SW 1271 (cell line): ENCODE measurements around the gene CGRRF1.

Experiments
- DNase-seq, 2 experiments: peaks; one replicate each; lab custom pipeline; 2025; lab: John Stamatoyannopoulos, UW

CGRRF1 gene, protein sequence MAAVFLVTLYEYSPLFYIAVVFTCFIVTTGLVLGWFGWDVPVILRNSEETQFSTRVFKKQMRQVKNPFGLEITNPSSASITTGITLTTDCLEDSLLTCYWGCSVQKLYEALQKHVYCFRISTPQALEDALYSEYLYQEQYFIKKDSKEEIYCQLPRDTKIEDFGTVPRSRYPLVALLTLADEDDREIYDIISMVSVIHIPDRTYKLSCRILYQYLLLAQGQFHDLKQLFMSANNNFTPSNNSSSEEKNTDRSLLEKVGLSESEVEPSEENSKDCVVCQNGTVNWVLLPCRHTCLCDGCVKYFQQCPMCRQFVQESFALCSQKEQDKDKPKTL

DNA sequence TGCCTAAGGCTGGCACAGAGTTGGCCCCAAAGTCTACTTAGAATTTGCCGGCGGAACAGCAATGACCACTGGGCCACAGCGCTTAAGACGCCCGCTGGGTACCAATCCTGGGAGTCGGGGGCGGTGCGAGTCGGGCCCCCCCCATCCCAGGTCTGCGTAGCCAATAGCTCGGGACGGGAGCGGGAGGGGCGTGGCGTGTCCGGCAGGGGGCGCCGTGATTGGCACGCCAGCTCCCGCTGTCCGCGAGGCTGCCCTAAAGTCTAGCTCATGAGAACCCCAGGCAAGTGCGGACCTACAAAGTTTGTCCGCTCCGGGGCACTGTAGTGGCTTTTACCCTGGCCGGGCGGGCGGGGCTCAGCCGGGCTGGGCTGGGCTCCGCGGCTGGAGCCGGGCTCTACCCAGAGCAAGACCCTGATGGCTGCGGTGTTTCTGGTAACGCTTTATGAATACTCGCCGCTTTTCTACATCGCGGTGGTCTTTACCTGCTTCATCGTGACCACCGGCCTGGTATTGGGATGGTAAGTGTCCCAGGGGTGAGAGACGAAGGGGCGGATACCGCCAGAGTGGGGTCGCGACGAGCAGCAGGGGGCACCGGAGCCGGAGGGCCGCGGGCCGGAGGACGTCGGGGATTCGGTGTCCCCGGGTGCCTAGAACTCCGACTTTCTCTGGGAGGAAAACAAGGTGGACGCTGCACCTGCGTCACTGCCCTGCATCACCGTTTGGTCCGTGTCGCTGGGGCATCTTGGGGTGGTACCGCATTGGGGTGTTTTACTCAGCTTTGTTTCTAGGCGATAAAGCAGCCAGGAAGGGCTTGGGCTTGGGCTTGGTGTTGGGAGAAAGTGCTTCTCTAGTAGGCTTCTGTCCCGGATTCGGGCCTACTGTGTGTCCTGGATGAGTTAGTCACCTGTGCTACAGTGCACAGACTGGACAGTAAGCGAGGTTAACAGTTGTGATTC is at the start of gene CGRRF1:
Gene CGRRF1, plus strand, starts transcription at position 361 of the 956 bp plus-strand sequence. Its CDS starts 54 bp downstream, at position 415.
- peak; percentile 93 to 96 for DNase-seq

DNA sequence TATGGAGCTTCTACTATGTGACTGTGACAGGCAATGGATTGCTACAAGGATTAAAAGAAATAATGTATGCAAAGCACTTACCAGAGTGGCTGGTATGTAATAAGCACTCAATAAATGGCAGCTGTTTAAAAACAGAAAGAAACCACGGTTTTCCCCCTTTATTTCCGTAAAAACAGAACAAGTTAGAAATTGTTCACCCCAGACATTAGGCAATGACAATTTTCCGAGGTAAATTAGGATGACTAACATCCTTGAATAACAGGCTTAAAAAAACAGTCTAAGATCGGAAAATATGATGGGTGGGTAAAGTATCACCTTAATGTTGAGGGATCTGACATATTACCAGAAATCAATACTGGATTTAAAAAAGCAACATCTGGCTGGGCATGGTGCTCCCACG is 47.7 kb upstream of the CGRRF1 start:
- DNase-seq, result no peak

DNA sequence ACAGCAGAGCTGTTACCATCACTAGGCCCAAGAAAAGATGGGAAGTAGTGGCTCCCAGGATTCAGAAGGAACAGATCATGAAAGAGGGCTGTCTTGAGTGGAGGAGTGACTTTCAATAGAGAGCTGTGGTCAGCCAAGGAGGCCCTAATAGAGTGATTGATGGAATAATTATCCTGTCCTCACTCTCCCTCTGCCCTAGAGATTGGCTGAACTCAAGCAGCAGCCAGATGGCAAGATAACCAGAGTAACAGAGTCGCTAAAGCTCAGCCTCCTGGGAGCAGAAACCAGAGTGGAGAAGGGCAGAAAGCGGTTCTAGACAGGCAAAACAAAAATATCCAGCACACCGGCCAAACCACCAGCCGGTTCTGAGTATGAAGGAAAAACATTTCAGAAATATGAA is 44.1 kb upstream of the CGRRF1 start:
- no peak for DNase-seq

DNA sequence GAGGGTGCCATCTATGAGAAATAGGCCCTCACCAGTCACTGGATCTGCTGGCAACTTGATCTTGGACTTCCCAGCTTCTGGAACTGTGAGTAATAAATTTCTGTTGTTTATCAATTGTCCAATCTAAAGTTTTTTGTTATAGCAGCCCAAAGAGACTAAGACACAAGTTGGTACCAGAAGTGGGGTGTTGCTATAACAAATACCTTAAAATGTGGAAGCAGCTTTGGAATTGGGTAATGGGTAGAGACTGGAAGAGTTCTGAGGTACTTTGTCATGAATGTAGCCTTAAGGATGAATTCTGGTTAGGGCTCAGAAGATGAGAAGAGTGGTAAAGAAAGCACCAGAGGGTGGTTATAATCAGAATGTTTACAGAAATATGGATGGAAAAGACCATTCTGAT is 42.4 kb upstream of the CGRRF1 start:
- DNase-seq, result no peak

DNA sequence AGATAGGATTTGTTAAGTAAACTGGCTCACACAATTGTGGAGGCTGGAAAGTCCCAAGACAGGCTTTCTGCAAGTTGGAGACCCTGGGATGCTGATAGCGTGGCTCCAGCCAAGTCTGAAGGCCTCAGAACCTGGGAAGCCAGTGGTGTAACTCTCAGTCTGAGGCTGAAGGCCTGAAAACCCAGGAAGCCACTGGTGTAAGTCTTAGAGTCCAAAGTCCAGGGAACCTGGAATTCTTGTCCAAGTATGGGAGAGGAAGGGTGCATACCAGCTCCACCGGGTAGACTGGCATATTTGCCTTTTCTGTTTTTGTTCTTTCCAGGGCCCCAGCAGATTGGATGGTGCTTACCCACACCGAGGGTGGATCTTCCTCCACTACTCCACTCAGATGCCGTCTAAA is 39.0 kb upstream of the CGRRF1 start:
- DNase-seq, result no peak

DNA sequence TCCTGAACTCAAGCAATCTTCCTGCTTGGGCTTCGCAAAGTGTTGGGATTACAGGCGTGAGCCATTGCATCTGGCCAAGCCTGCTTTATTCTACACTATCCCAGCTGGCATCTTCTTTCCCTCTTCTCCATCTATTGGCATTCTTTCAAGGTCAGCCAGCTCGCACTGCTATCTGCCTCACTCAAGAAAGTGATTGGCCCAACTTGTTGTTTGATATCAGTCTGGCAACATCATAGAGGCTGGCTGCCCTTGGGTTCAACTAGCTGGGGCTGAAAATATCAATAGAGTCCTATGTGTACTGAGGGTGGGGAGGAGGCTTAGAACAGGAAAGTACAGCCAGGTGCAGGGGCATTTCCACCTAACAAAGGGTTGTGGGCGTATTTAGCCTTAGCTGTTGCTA is 38.1 kb upstream of the CGRRF1 start:
- DNase-seq, result no peak

DNA sequence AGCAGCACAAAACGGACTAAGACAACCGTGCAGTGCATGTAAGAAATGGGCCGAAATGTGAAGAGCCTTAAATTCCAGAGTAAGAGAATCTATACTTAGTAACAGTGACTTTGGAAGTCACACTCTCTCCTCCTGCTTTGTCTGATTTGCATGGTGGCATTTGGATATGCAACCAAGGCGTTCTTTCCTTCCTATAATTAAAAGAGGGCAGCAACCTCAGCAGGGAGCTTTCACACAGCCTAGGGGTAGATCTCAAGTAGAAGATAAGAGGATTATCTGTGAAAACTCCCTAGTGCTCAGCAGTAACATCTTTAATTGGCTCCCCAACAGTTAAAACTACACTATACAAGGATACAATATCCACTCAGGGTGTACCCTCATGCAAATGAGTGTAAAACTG is 37.4 kb upstream of the CGRRF1 start:
- DNase-seq, result no peak

DNA sequence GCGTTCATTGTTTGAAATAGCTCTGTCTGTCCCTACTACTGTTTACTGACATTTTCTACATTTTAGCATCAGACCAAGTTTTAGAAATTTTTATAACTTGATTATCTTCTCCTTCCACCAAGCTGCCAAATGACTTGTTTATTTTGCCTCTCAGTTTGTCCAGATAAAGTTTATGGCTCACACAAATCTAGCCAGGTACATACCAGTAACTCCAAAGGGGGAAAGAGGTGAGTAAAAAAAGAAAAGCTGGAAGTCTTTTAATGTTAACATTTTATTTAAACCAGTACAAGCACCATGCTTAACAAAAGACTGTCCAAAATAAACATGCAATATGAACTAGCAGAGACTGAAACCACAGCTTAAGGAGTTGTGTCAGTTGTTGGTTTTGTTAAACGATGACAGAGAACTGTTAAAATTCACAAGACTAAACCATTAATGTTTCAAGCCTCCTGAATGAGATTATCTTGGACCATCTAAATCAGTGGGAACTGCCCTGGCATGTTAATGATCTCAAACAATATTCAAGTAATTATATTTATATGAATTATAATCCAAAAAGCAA is 35.4 kb upstream of the CGRRF1 start:
- no peak for DNase-seq

DNA sequence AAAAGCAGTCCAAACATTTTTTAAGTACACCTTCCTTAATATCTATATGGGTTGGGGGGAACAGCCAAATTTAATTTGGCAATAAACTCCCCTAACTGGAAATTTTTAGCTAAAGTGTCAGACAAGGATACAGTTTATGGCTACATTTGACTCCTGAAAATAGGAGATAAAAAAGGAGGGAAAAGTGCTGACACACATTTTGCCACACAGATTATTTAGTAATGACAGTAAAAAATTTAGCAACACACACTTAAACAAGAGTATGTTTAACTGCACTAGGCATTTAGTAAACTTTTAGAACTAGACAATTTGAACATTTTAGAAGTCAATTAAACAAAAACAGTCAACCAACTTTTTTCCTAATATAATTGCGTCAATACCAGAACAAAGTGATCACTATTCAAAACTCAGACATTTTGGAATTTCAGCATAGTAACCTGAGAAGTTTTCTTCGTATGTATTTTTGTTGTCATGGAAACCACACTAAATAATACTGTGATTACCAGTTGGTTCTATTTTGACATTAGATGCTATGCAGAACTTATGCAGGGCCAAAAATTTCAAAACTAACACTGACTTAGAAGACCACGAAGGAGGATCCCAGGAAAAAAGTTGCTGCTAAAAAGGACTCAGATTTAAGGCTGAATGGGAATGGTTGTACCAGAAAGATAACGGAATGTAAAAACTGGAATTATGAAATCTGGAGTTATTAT is 34.4 kb upstream of the CGRRF1 start:
- peak in 1 of 2 experiments; percentile 24 for DNase-seq

DNA sequence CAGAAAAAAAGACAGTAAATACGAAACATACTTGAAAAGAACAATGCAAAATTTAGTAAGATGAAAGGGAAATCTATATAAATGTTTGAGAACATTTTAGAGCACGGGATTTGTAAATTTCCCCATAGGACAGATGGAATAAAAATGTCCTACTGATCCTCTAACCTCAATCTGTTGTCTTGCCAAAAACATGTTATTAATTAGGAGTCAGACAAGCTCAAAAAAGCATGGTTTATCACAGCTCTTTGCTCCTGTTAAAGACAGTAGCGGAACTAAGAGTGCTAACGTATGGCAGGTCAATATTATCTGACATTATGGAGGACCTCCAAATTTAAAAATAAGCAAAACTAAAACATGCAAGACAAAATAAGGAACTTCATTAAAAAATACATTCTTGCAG is 33.8 kb upstream of the CGRRF1 start:
- DNase-seq, result no peak

DNA sequence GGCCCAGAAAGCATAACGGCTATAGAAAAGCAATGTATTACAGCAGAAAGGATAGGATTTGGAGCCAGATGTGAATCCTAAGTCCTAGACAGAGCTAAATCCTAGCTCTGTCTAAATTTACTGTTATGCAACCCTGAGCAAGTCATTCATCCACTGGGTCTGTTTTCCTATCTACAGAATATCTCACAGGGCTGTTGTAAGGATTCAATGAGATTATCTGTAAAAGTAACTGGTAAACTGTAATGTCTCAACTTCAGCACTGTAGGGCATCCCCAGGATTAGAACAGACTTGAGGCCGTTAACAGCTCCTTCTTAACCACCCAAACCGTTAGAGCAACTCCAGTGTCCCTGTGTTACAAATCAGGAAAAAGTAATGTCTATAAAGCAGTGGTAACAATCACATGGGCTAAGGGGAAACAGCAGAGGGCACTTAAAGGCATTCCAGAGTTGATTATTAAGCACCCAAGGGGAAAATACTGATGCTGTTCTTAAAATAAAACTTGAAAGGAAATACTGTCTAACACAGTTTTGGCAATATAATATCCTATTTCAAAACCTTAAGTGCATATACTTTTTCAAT is 31.0 kb upstream of the CGRRF1 start:
- no peak for DNase-seq

DNA sequence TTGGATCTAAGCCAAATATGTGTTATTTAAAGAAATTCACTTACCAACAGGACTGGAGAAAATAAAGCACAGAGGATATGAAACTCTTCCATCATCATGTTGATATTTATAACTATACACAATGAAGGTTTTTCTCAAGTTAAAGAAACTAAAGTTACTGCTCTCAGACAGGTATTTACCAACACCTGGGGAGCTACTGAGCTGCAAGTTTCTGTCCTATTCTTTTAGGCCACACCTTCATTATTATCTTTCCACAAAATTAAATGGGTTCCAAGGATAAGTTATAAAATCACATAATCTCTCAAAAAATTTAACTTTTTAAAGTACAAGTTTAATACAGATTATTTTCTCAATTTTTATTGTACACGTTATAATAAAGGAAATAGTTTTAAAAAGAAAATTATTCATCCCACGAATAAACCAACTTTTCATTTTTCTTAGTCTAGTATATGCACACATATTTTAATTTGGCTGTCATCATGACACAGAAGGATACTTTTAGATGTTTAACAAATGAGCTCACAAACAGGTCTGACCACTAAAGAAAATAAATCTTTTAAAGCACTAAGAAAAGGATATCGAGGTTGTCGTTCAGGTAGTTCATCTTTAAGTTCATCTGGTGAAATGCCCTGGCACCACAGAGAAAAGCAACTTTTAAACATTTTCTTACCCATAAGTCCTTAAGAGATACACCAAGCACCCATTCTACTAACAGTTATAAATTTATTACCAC is 28.7 kb upstream of the CGRRF1 start:
- DNase-seq, result no peak

DNA sequence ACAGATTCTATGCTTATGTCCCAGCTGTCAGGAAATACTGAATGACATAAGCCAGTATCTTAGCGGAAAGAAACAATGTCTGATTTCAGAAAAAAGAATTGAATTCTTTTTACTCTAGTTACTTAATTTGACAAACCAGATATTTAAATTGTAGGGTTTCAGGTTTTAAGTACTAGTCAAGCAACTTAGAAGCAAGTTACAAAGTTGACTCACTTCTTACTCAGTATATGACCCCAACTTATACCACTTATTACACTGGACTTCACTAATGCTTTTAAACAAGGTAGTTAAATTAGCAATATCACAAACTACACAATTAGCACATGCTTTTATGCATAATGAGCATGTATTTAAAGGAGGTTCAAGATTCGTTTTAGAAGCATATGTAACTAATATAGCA is 28.0 kb upstream of the CGRRF1 start:
- no peak for DNase-seq

DNA sequence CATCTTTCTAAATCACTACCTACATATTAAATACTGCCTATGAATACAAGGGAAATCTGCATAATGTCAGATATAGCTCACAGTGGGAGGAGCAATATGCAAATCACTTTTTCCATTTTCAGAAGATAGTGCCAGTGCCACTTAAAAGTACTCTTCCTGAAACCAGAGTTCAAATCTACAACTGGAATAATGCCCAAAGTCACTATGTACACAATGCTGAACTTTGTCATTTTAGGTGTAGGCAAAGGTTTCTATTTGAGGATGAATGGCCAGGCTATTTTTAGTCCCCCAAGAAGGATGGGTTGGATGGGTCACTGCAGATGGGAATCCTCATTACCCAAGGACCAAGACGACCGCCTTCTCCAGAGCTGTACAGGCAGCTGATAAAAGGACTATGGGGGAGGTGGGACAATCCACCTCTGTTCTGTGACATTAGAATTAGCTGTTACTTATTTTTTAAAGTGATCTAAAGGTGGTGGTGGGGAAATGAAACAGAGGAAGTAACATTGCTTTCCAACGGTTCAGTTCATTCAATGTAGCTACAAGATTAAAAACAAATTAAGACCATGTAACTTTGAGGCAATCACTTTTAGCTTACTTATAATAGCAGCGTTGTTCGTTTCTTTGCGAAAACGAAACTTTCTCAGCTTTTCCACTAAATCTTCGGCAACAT is 26.5 kb upstream of the CGRRF1 start:
- DNase-seq, result no peak

DNA sequence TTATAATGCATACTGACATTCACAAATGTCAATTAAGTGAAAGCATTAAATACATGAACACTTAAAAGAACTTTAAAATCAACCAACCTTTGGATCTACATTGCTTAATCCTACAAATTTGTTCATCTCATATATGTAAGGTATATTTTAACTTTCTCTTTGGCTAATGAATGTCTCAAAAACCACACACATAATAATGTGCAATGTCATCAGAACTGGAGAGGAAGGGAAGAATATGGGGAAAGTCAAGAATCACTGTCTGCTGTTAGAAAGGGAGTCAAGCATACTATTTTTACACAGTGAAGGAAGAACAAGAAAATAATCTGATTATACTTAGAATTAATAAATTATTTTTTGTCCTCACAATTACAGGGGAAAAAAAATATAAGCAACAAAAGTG is 25.9 kb upstream of the CGRRF1 start:
- DNase-seq, result no peak

DNA sequence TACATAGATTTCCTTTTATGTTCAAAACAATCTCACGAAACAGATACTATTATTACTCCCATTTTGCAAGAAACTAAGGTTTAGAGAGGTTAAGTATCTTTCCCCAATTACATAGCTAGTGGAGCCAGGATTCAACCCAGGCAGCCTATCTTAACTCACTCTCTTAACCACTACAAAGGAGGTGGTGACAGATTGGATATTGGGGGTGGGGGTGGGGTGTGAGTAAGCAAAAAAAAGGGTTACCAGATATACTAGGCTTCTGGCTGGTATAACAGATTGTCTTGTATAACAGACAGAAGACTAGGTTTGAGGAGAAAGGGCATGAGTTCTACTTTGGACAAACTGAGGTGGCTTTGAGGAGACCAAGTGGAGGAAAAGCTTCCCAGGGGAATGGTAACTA is 23.0 kb upstream of the CGRRF1 start:
- DNase-seq, result no peak

DNA sequence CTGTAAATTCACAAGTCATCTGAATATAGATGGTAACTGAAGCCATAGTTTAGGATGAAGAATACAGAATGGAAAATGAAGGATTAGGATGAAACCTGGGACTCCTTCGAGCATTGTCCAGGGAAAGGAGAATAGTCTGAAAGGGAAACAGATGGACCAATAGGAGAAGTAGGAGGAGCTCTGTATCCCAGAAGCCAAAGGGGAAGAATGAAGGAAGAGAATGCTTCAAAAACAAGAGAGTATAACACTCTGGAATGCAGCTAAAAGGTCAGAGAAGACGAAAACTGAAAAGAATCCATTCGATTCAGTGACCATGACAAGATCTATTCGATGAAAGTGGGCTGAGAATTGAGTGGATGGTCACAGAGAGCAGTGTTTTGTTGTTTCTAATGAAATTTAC is 21.9 kb upstream of the CGRRF1 start:
- peak in 1 of 2 experiments; percentile 69 for DNase-seq

DNA sequence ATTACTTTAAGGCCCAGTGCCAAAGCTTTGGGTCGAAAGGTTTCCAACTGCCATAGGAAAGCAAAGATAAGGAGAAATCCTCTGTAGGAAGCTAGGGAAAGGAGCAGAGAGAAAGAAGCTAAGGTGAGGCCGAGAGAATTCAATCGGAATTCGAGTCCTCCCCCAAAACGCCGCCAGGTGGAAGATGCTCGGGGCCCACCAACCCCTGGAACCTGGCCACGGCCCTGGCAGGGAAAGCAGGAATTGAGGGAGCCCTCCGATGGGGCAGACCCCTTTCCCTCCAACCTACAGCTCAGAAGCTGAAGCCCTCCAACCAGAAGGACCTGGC is 21.4 kb upstream of the CGRRF1 start:
- DNase-seq, result no peak

DNA sequence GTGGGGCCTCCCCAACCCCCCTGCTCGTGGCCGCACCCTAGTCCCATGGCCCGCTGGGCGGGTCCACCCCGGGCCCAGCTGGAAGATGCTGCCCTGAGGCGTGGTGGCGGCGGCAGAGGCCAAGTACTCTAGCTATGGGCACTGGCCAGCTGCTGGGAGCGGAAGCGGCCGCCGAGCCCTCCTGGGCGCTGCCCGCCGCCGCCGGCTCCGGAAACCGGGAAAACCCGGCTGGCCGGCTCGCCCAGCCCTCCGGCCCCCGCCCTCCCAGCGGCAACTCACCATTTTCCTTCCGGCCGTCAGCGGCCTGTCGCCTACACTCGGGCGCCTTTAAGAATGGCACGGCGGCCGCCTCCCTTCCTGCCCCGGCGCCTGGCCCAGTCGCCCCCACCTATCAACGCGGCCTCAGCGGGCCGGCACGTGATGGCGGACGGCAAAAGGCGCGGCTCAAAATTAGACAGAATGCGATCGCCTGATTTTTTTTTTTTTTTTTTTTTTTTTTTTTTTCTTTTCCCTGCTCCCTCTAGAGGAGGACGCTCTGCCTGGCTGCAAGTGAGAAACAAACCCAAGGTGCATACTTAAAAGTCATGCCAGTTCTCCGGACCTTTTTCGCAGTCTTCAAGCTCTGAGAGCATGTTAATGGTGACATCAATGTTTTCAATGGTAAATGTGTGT is 20.9 kb upstream of the CGRRF1 start, which contains the start of gene GMFB:
Gene GMFB, minus strand, starts transcription at position 335 of the 672 bp plus-strand sequence. Its CDS starts 53 bp downstream, at position 282.
- peak; percentile 78 to 89 for DNase-seq

DNA sequence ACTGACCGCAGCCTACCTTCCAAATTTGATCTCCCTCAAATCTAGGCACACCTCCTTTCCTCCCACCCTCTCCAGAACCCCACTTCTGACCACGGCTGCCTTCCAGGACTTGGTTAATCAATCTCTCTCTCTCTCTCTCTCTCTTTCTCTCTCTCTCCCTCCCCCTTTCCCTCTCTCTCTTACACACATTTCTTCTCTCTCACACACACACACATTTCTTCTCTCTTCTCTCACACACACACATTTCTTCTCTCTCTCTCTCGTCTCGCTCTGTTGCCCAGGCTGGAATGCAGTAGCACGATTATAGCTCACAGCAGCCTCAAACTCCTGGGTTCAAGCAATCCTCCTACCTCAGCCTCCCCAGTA is 20.4 kb upstream of the CGRRF1 start:
- no peak for DNase-seq
